GM19468 (cell line): Measurements from ENCODE around the gene PSAPL1.

Experiments used
- ATAC-seq: cut with Tn5 transposase; IDR thresholded peaks from one replicate; pipeline ENCODE4 v1.9.1; 2021; ENCODE audit warnings: mild to moderate bottlenecking, moderate library complexity, moderate number of reproducible peaks; ENCODE audit not compliant: unreplicated experiment; ENCODE audit errors: extremely low read depth

The PSAPL1 gene

GRCh38 chr4:7434766-7435150 lies at the start of gene PSAPL1:
TSS of gene PSAPL1 (minus strand) at chr4:7434930. CDS start at chr4:7434879, 51 bp downstream.
- ATAC-seq: no peak

DNA sequence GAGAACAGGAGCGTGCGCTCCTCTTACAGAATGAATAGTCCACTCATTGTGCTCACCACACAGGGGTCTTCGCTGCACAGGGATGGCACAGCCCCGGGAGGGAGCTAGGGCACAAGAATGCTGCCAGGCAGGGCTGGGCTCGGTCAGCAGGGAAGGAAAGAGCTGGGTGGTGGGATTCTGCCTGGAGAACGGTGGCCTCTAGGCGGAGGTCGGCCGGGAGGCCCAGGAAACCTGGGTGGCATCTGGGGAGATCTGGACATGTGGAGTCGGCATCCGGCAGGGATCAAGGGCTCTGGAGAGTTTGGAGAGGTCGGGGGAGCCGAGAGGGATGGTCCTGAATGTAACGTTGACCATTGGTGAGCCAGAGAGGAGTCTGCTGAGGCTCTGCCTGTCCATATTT lies 46.5 kb upstream of the PSAPL1 start:
- ATAC-seq: no peak

- no peak for ATAC-seq
Measured at GRCh38 chr4:7480423-7480822, 45.7 kb upstream of the PSAPL1 start.

DNA sequence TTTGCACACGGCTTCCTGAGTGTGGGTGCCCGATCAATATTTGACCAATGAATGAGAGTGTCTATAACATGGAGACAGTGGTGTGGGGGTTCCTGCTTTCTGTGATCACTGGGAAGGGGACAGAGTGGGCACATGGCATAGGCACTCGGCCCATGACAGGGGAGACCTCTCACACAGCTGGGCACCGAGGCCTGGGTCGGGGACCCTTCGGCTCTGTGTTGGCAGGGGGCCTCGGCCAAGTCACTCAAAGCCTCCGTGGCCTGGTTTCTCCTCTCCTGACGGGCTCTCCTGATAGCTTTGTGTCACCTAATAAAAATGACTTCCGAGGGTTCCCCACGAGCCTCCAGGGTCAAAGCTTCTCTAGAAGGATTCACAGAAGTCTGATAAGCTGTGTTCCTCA lies 43.9 kb upstream of the PSAPL1 start:
- no peak for ATAC-seq

DNA sequence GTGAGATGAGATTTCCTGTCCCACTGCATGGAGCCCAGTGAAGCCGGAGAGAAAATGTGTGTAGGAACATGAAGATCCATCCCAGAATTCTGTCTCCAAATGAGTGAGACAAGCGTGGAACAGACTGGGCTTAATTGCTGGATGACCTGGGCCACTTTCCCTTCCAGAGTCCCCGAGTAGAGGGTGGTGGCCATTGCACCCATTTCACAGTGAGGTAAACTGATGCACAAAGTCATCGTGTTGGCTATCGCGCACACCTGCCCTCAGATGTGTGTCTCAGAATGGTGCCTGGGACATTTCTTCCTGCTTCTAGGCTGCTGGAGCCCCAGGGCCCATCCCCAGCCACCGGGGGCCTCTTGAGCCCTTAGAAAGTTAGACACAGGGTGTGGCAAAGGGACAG lies 43.0 kb upstream of the PSAPL1 start:
- no peak for ATAC-seq

DNA sequence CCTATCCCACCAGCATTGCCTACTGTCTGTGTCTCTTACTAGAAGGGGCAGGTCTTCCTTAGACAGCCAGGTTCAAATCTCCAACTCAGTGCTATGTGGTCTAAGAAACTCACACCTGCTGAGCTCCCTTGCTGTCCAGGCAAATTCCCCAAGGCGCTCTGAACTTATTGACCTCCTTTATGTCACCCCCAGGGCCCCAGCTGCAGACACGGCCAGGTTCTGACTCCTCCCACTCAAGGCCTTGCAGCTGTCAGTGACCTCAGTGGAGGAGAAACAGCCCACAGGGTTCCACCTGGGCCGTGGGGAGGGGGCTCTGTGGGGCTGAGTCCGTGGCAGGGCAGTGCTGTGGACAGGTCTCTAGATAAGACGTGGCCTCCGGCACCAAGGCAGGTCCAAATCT lies 42.1 kb upstream of the PSAPL1 start:
- ATAC-seq: no peak

DNA sequence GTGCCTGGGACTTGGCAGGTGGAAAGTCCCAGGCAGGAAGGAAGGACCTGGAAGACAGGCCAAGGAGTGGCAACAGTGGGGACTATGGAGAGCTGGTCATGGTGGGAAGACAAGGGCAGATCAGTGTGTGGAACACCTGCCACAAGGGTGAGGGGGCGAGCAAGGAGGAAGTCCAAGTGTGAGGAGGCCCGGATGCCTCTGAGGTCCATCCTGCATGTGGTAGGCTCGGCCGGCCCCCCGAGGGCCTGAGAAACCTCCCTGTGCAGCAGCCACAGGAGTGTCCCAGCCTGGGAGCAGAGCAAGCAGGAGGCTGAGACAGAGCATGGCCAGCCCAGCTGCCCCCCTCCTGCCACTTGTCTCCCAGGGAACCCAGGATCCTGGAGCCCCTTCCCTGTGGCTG lies 40.5 kb upstream of the PSAPL1 start:
- ATAC-seq: no peak

GRCh38 chr4:7474320-7474719 lies 39.6 kb upstream of the PSAPL1 start:
- ATAC-seq: no peak

DNA sequence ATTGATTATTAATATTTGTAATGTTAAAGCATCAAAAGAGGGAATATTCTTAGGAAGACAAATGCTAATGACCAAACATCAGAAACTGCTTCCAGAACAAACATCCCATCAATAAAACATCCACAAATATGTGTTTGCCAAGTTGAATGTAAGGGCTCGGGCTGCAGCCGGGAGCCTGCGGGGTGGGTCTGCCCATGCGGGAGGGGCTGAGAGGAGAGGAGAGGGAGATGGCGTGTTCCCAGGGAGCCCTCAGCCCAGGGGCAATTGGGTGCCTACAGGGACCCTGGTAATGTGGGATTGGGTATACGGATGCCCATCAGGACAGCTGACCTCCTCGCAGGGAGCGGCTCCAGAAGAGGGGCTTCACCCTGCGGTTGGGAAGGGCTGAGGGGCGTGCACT lies 38.4 kb upstream of the PSAPL1 start:
- ATAC-seq: no peak

- no peak for ATAC-seq
Measured at GRCh38 chr4:7472442-7473013, 37.8 kb upstream of the PSAPL1 start.

DNA sequence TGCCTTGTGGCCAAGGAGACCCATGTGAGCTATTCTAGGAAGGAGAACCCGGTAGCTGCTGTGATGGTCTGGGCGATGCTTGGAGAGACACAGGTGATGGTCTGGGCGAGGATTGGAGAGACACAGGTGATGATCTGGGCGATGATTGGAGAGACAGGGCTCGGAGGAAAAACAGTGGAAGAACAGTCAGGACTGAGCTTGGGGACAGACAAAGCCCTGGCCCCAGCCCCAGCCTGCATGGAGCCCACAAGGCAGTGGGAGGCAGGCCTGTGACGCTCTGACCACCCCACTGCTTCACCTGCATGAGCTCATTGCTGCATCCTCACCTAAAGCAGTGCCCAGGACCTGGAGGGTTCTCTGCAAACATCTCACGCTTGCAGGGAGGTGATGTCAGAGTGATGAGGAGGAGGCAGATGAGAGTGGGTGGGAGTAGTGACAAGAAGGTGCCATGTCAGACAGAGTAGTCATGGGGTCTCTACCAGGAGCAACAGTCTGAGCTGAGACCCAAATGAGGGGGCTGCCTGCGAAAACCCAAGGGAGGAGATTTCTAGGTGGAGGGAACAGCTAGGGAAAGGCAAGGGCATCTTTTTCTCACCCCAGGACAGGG lies 35.9 kb upstream of the PSAPL1 start:
- no peak for ATAC-seq

DNA sequence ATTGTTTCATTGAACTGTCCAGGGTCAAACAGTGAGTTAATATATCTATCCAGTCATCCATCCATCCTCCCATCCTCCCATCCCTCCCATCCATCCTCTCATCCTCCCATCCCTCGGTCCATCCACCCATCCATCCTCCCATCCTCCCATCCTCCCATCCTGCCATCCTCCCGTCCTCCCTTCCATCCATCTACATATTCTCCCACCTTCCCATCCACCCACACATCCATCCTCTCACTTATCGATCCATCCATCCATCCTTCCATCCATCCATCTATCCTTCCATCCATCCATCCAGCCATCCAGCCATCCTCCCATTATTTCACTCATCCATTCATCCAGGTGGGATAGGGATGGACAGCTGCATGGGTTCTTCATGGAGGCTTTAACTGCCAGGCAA lies 35.4 kb upstream of the PSAPL1 start:
- ATAC-seq: no peak

- no peak for ATAC-seq
Measured at GRCh38 chr4:7469023-7469422, 34.3 kb upstream of the PSAPL1 start.

GRCh38 chr4:7467471-7467870 lies 32.7 kb upstream of the PSAPL1 start:
- ATAC-seq: no peak

DNA sequence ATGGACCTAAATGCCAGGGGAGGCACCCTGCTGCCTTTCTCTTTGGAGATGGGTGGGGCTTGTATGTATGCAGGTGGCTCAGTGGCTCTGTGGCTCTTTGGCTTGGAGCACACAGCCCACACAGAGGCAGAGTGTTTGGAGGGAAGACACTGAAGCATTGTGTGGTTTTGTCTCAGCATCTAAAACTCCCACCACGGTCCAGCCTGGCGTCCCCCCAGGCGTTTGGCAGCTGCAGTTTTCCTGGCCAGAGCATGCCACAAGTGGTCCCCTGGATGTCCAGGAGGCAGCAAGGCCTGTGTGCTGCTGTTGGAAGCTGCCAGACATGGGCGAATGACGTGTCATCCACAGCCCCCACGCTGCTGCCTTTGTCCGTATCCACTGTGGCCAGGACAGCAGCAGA lies 32.2 kb upstream of the PSAPL1 start:
- ATAC-seq: no peak

DNA sequence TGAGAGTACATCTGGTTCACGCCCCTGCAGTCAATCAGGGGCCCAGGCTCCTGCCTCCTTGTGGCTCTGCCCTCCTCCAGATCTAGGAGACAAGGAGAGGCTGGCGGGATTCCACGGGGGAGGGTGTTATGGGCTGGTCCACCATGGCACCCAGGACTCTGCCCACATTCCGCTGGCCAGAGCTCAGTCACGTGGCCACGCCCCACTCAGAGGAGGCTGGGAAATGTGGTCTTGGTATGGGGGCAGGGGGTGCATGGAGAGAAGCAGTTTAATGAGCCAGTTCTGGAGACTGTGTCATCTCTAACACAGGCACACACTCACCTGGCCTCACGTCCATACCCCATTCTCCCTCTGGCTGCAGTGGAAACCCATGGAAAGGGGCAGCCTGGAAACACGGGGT lies 31.5 kb upstream of the PSAPL1 start:
- ATAC-seq: no peak

- ATAC-seq: no peak
Measured at GRCh38 chr4:7465017-7465416, 30.3 kb upstream of the PSAPL1 start.

DNA sequence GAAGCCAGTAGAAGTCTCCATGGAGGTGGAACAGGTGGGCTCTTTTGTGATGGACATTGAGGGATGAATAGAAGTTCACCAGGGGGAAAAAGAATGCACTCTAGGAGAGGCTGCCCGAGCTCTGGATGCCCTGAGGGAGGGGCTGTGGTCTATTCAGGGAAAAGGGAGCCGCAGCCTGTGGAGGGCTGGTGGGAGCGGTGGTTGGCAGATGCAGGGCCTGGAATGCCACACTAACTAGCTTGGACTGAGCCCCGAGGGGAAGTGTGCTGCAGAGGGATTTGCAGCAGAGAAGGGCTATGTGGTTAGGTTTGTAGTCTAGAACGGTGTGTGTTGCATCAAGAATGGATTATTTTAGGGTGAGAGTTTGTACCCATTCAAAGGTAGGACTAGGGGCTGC lies 29.5 kb upstream of the PSAPL1 start:
- no peak for ATAC-seq

GRCh38 chr4:7463566-7464258 lies 29.0 kb upstream of the PSAPL1 start:
- no peak for ATAC-seq

GRCh38 chr4:7462509-7462971 lies 27.8 kb upstream of the PSAPL1 start:
- ATAC-seq: no peak

GRCh38 chr4:7461230-7461629 lies 26.5 kb upstream of the PSAPL1 start:
- ATAC-seq: no peak

DNA sequence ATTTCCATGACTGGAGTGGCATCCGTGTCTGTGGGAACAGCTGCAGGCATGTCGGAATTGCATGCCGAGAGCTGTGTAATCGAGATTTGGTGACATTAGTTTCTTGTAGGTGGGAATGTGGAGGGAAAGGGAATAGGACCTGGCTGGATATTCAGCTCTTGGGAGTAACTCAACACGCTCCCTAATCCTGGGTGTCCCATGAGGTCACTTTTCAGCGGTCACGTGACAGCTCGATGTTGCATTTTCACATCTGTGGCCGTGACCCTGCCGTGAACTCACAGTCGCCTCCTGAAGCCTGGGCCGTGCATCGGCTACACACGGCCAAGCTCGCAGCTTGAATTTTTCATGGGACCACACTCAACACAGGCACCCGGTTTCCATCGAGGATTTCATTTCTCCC lies 25.8 kb upstream of the PSAPL1 start:
- ATAC-seq: no peak
